ENCODE measurements around the gene KIF18A. TPM values are rescaled to one million over a fixed set of nuclear protein-coding genes. Genes with fewer than 3 reads are reported as not detected.

Gene KIF18A
- total and polyA plus RNA-seq, 9 of the 15 experiments (the other 6 are each of a cell fraction or from before 2014, with no cell fraction given): 15.1 to 36.1 (median 24.3) TPM

DNA sequence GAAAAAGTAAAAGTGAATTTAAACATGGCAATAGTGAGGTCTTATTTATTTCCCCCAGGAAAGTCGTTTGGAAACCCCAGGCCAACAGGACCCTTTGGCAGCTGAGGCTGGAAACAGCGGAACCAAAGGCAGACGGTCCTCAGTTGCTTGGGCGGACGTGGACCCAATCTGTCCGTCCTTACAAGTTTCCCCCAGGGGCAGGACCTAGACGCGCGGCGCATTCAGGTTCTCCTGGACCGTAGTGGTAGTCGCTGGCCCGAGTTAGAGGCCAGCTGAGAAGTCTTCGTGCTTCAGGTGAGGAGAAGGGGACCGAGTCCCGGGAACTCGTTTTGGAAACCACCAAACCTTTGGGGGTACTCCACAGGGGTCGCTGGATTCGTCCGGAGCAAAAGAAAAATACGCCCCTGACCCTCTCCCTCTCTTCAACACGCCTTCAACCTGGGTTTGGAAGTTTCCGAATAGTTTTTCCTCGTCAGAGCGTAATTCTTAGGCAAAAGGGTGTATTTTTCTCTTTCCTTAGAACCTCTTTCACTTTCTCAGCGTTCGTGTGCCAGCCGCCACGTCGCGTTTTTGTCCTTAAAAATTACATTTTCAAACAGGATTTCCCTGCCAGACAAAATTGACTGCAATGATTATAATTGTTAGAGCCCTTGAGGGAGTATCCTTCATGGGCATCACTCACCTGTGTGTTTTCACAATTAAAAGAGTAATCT, 2.3 kb upstream of the KIF18A start (continued):
- TF ChIP-seq, protein P1, sequence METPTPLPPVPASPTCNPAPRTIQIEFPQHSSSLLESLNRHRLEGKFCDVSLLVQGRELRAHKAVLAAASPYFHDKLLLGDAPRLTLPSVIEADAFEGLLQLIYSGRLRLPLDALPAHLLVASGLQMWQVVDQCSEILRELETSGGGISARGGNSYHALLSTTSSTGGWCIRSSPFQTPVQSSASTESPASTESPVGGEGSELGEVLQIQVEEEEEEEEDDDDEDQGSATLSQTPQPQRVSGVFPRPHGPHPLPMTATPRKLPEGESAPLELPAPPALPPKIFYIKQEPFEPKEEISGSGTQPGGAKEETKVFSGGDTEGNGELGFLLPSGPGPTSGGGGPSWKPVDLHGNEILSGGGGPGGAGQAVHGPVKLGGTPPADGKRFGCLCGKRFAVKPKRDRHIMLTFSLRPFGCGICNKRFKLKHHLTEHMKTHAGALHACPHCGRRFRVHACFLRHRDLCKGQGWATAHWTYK (CRISPR knock-in tag; IDR thresholded peaks at IDR 0.05): peak; percentile 41; the same call in 1 of the 2 replicates
- no peak for TF ChIP-seq STAT5B (CRISPR knock-in tag; IDR thresholded peaks at IDR 0.05)
- no peak for TF ChIP-seq ZNF696 (CRISPR knock-in tag; conservative IDR thresholded peaks at IDR 0.05)
- TF ChIP-seq, protein P2, sequence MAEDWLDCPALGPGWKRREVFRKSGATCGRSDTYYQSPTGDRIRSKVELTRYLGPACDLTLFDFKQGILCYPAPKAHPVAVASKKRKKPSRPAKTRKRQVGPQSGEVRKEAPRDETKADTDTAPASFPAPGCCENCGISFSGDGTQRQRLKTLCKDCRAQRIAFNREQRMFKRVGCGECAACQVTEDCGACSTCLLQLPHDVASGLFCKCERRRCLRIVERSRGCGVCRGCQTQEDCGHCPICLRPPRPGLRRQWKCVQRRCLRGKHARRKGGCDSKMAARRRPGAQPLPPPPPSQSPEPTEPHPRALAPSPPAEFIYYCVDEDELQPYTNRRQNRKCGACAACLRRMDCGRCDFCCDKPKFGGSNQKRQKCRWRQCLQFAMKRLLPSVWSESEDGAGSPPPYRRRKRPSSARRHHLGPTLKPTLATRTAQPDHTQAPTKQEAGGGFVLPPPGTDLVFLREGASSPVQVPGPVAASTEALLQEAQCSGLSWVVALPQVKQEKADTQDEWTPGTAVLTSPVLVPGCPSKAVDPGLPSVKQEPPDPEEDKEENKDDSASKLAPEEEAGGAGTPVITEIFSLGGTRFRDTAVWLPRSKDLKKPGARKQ (CRISPR knock-in tag; IDR thresholded peaks at IDR 0.05): no peak
- TF ChIP-seq SMAD2 (IDR thresholded peaks at IDR 0.05; ENCODE audit: low read depth, low read length): no peak
- TF ChIP-seq ZNF445 (CRISPR knock-in tag; IDR thresholded peaks at IDR 0.05; ENCODE audit: low read depth): no peak
- no peak for TF ChIP-seq ZNF408 (CRISPR knock-in tag; IDR thresholded peaks at IDR 0.05; ENCODE audit: low read depth)
- TF ChIP-seq, protein P3, sequence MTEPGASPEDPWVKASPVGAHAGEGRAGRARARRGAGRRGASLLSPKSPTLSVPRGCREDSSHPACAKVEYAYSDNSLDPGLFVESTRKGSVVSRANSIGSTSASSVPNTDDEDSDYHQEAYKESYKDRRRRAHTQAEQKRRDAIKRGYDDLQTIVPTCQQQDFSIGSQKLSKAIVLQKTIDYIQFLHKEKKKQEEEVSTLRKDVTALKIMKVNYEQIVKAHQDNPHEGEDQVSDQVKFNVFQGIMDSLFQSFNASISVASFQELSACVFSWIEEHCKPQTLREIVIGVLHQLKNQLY (CRISPR knock-in tag; conservative IDR thresholded peaks at IDR 0.05): no peak
- TF ChIP-seq FOXM1 (IDR thresholded peaks at IDR 0.05; ENCODE audit: low read depth): 0 out of 2 replicates have a peak, but pooled peaks have one; percentile 38
- no peak for TF ChIP-seq FOXM1 (CRISPR knock-in tag; IDR thresholded peaks at IDR 0.05; ENCODE audit: low read depth)
- TF ChIP-seq TRIM28 (IDR thresholded peaks at IDR 0.05): 0 out of 2 replicates have a peak, but pooled peaks have one; percentile 44
- no peak for TF ChIP-seq MCM2 (IDR thresholded peaks at IDR 0.05; ENCODE audit: low read depth)
- TF ChIP-seq, protein P4, sequence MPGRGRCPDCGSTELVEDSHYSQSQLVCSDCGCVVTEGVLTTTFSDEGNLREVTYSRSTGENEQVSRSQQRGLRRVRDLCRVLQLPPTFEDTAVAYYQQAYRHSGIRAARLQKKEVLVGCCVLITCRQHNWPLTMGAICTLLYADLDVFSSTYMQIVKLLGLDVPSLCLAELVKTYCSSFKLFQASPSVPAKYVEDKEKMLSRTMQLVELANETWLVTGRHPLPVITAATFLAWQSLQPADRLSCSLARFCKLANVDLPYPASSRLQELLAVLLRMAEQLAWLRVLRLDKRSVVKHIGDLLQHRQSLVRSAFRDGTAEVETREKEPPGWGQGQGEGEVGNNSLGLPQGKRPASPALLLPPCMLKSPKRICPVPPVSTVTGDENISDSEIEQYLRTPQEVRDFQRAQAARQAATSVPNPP (IDR thresholded peaks at IDR 0.05; ENCODE audit: borderline replicate concordance, insufficient read depth, insufficient read length): no peak
- TF ChIP-seq POLR2H (tag; IDR thresholded peaks at IDR 0.05; ENCODE audit: low read depth): no peak
- TF ChIP-seq PTRF (tag; IDR thresholded peaks at IDR 0.05): no peak
- TF ChIP-seq SMARCC2 (IDR thresholded peaks at IDR 0.05; ENCODE audit: low read depth): no peak
- TF ChIP-seq PTTG1 (tag; IDR thresholded peaks at IDR 0.05; ENCODE audit: low read depth): no peak
- no peak for TF ChIP-seq ZNF347 (CRISPR knock-in tag; IDR thresholded peaks at IDR 0.05; ENCODE audit: low read depth)
- TF ChIP-seq ZBTB17 (CRISPR knock-in tag; IDR thresholded peaks at IDR 0.05): no peak
- TF ChIP-seq RFX7 (CRISPR knock-in tag; IDR thresholded peaks at IDR 0.05): no peak
- TF ChIP-seq, protein P5, sequence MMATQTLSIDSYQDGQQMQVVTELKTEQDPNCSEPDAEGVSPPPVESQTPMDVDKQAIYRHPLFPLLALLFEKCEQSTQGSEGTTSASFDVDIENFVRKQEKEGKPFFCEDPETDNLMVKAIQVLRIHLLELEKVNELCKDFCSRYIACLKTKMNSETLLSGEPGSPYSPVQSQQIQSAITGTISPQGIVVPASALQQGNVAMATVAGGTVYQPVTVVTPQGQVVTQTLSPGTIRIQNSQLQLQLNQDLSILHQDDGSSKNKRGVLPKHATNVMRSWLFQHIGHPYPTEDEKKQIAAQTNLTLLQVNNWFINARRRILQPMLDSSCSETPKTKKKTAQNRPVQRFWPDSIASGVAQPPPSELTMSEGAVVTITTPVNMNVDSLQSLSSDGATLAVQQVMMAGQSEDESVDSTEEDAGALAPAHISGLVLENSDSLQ (IDR thresholded peaks at IDR 0.05): no peak
- peak; percentile 96 for TF ChIP-seq ZEB2 (IDR thresholded peaks at IDR 0.05)

All from K562 (cell line).